ENCODE measurements around the gene MLH1. TPM values are rescaled to one million over a fixed set of nuclear protein-coding genes. Genes with fewer than 3 reads are reported as not detected.

Gene MLH1
- total and polyA plus RNA-seq, 2 experiments from 2014 or later = 28.1 to 37.7 TPM

DNA sequence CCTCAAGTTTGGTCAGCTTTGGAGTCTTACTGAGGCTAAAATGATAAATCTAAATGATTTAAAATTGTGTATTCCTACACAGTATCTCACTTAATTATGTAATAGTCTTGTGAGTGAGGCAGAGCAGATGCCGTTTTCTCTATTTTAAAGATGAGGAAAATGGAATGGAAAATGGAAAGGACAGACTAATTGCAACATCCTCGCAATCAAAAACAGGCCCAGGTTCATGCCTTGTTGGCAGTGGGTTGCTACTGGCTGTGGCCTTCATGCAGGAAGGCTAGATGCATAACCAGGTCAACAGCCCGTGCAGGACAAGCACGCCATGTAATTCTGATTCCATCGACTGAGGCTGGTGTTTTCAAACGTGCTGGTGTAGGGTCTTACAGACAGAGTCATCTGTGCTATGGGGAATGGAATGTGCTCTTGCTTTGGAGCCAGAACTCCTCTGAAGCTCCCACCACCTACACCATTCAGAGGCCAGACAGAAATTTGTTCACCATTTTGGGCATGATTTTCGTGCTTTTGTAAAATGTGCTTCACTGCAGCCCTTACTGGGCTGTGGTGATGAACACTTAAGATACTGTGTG lies 37.9 kb downstream of the MLH1 start:
- Histone ChIP-seq H3K27me3 (no peaks in the 10 kb centered on the region), H2AFZ (no peak overlapping the region), H4K20me1 (ENCODE audit: insufficient read depth, poor library complexity, severe bottlenecking) (no peaks in the 10 kb centered on the region), H3K79me2 (no peaks in the 10 kb centered on the region), H3K27ac (no peak overlapping the region), H3K4me2 (no peak overlapping the region), H3K4me1 (ENCODE audit: insufficient read depth) (no peaks in the 10 kb centered on the region), H3K36me3 (replicated peaks; ENCODE audit: insufficient read depth, low read depth) (peaks cover 2% of the 10 kb centered on the region), H3K9me3 (ENCODE audit: low read depth) (peaks cover 4% of the 10 kb centered on the region), H3K9me2 (replicated peaks; ENCODE audit: insufficient read depth) (no peaks in the 10 kb centered on the region), H3K4me3 (no peak overlapping the region)
- WGBS (ENCODE audit: low lambda C conversion rate, missing lambda C conversion rate) = 94% methylated on average over 7 of the region's 7 CpGs
- TF ChIP-seq, protein P1, sequence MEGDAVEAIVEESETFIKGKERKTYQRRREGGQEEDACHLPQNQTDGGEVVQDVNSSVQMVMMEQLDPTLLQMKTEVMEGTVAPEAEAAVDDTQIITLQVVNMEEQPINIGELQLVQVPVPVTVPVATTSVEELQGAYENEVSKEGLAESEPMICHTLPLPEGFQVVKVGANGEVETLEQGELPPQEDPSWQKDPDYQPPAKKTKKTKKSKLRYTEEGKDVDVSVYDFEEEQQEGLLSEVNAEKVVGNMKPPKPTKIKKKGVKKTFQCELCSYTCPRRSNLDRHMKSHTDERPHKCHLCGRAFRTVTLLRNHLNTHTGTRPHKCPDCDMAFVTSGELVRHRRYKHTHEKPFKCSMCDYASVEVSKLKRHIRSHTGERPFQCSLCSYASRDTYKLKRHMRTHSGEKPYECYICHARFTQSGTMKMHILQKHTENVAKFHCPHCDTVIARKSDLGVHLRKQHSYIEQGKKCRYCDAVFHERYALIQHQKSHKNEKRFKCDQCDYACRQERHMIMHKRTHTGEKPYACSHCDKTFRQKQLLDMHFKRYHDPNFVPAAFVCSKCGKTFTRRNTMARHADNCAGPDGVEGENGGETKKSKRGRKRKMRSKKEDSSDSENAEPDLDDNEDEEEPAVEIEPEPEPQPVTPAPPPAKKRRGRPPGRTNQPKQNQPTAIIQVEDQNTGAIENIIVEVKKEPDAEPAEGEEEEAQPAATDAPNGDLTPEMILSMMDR (IDR thresholded peaks at IDR 0.05; ENCODE audit: poor library complexity) = no peak
- TF ChIP-seq EZH2phosphoT487 (IDR thresholded peaks at IDR 0.05; ENCODE audit: low read depth, severe bottlenecking, unreplicated experiment) = no peak
- no peak for TF ChIP-seq EZH2 (IDR thresholded peaks at IDR 0.05; ENCODE audit: borderline replicate concordance)
- DNase-seq (ENCODE audit: low spot score) = no peak

GRCh38 chr3:37032961-37033360 lies 39.6 kb downstream of the MLH1 start:
- H3K36me3 ChIP-seq (replicated peaks; ENCODE audit: insufficient read depth, low read depth) = peaks cover 6% of the 10 kb centered on the region
- no peaks in the 10 kb centered on the region for H4K20me1 ChIP-seq (ENCODE audit: insufficient read depth, poor library complexity, severe bottlenecking)
- no peaks in the 10 kb centered on the region for H3K79me2 ChIP-seq
- H3K9me3 ChIP-seq (ENCODE audit: low read depth) = peaks cover 4% of the 10 kb centered on the region
- no peak overlapping the region for H3K4me3 ChIP-seq
- DNase-seq (ENCODE audit: low spot score) = no peak
- 93% methylated on average over 10 of the region's 10 CpGs for WGBS (ENCODE audit: low lambda C conversion rate, missing lambda C conversion rate)
- TF ChIP-seq, protein P1 (IDR thresholded peaks at IDR 0.05; ENCODE audit: poor library complexity) = no peak
- TF ChIP-seq EZH2 (IDR thresholded peaks at IDR 0.05; ENCODE audit: borderline replicate concordance) = no peak
- no peak for TF ChIP-seq EZH2phosphoT487 (IDR thresholded peaks at IDR 0.05; ENCODE audit: low read depth, severe bottlenecking, unreplicated experiment)
- H3K27me3 ChIP-seq = no peaks in the 10 kb centered on the region
- H3K4me2 ChIP-seq = no peak overlapping the region
- no peaks in the 10 kb centered on the region for H3K9me2 ChIP-seq (replicated peaks; ENCODE audit: insufficient read depth)
- H3K4me1 ChIP-seq (ENCODE audit: insufficient read depth) = no peaks in the 10 kb centered on the region
- H3K27ac ChIP-seq = no peak overlapping the region
- H2AFZ ChIP-seq = no peak overlapping the region

DNA sequence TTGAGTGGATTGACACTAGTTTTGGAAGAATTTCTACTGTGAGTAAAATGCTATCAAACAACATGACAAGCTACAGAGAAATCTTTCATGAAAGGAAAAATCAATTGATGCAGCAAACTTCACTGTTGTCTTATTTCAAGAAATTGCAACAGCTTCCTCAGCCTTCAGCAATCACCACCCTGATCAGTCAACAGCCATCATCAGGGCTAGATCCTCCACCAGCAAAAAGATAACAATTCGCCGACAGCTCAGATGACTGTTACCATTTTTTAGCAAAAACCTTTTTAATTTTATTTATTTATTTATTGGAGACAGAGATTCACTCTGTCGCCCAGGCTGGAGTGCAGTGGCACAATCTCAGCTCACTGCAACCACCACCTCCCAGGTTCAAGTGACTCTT lies 44.0 kb downstream of the MLH1 start:
- WGBS (ENCODE audit: low lambda C conversion rate, missing lambda C conversion rate) = 97% methylated on average over 3 of the region's 3 CpGs
- TF ChIP-seq EZH2phosphoT487 (IDR thresholded peaks at IDR 0.05; ENCODE audit: low read depth, severe bottlenecking, unreplicated experiment) (no peak), EZH2 (IDR thresholded peaks at IDR 0.05; ENCODE audit: borderline replicate concordance) (no peak)
- TF ChIP-seq, protein P1 (IDR thresholded peaks at IDR 0.05; ENCODE audit: poor library complexity) = no peak
- H3K79me2 ChIP-seq = no peaks in the 10 kb centered on the region
- no peak for DNase-seq (ENCODE audit: low spot score)
- no peaks in the 10 kb centered on the region for H3K4me1 ChIP-seq (ENCODE audit: insufficient read depth)
- H3K36me3 ChIP-seq (replicated peaks; ENCODE audit: insufficient read depth, low read depth) = peaks cover 6% of the 10 kb centered on the region
- H3K4me2 ChIP-seq = no peak overlapping the region
- H3K4me3 ChIP-seq = no peak overlapping the region
- H3K27me3 ChIP-seq = no peaks in the 10 kb centered on the region
- no peaks in the 10 kb centered on the region for H3K9me2 ChIP-seq (replicated peaks; ENCODE audit: insufficient read depth)
- peaks cover 4% of the 10 kb centered on the region for H3K9me3 ChIP-seq (ENCODE audit: low read depth)
- H3K27ac ChIP-seq = no peak overlapping the region
- no peaks in the 10 kb centered on the region for H4K20me1 ChIP-seq (ENCODE audit: insufficient read depth, poor library complexity, severe bottlenecking)
- H2AFZ ChIP-seq = no peak overlapping the region

Data from hepatocyte (in vitro differentiated cells).